HepG2 (cell line): ENCODE data around the gene EFS. TPM values are rescaled to one million over a fixed set of nuclear protein-coding genes. Genes with fewer than 3 reads are reported as not detected.

Source experiments
- ERF ChIP-seq: IDR thresholded peaks from 2 replicates; pipeline ENCODE4 v1.6.1; 2018; ENCODE audit warnings: missing biosample characterization, missing genetic modification reagents
- JUN ChIP-seq: sonication (generic); formaldehyde crosslinking; IDR thresholded peaks from 2 replicates; pipeline ENCODE4 v1.4.0; 2020; ENCODE audit warnings: mild to moderate bottlenecking, missing genetic modification reagents
- SETDB1 ChIP-seq: sonication (generic); formaldehyde crosslinking; IDR thresholded peaks from 2 replicates; pipeline ENCODE4 v1.5.1; 2020; ENCODE audit warnings: missing genetic modification reagents, mild to moderate bottlenecking, borderline replicate concordance
- SSRP1 ChIP-seq: IDR thresholded peaks from 2 replicates; pipeline ENCODE4 v1.6.1; 2016; ENCODE audit warnings: control low read depth
- STAT6 ChIP-seq: sonication (generic); formaldehyde crosslinking; IDR thresholded peaks from 2 replicates; pipeline ENCODE4 v1.4.0; 2020; ENCODE audit warnings: missing genetic modification reagents, mild to moderate bottlenecking, borderline replicate concordance
- U2AF1 ChIP-seq: fragments of 200-400 bp; formaldehyde crosslinking; optimal IDR thresholded peaks from 2 replicates; pipeline ENCODE3; 2017; ENCODE audit warnings: mild to moderate bottlenecking, low read depth, low read length
- ZC3H4 ChIP-seq: sonication (generic); formaldehyde crosslinking; IDR thresholded peaks from 2 replicates; pipeline ENCODE4 v1.4.0; 2020; ENCODE audit warnings: missing genetic modification reagents, borderline replicate concordance
- ZEB1 ChIP-seq: IDR thresholded peaks from 2 replicates; pipeline ENCODE4 v1.6.1; 2012; ENCODE audit warnings: mild to moderate bottlenecking, low read depth, inconsistent platforms; ENCODE audit not compliant: insufficient replicate concordance
- ZMAT5 ChIP-seq: sonication (generic); formaldehyde crosslinking; IDR thresholded peaks from 2 replicates; pipeline ENCODE4 v1.5.0; 2020; ENCODE audit warnings: mild to moderate bottlenecking, low read depth, missing genetic modification reagents, borderline replicate concordance
- ZNF460 ChIP-seq: sonication (generic); formaldehyde crosslinking; IDR thresholded peaks from 2 replicates; pipeline ENCODE4 v1.5.1; 2020; ENCODE audit warnings: missing genetic modification reagents, mild to moderate bottlenecking, borderline replicate concordance
- ZNF549 ChIP-seq: sonication (generic); formaldehyde crosslinking; IDR thresholded peaks from 2 replicates; pipeline ENCODE4 v1.5.0; 2020; ENCODE audit warnings: missing genetic modification reagents
- ZNF589 ChIP-seq: sonication (generic); formaldehyde crosslinking; conservative IDR thresholded peaks from 2 replicates; pipeline ENCODE4 v1.8.0; 2022; ENCODE audit warnings: mild to moderate bottlenecking, moderate library complexity, missing genetic modification reagents
- ZNF780A ChIP-seq: sonication (generic); formaldehyde crosslinking; IDR thresholded peaks from 2 replicates; pipeline ENCODE4 v1.8.0; 2022; ENCODE audit warnings: mild to moderate bottlenecking, missing genetic modification reagents, moderate library complexity
- ZNF816 ChIP-seq: sonication (generic); formaldehyde crosslinking; IDR thresholded peaks from 2 replicates; pipeline ENCODE4 v1.8.0; 2022; ENCODE audit warnings: missing genetic modification reagents, mild to moderate bottlenecking, borderline replicate concordance
- polyA plus RNA-seq, 8 experiments: library from polyadenylated mRNA; depleted of rRNA in 3 of 8; stranded (reverse) in 7 of 8; unstranded in 1 of 8; fragments of >200 nt; fragmentation: Illumina TruSeq in 4 of 8; extraction: Trizol in 4 of 8; gene quantifications; 2 replicates each; pipeline versions ENCODE4 v1.2.1 to v1.2.3, GENCODE V29; 2011 to 2016; ENCODE audit warnings: low read depth in 4 of 8, missing spikeins in 1 of 8, mixed read lengths in 1 of 8; ENCODE audit not compliant: insufficient read depth in 1 of 8
- total RNA-seq, 5 experiments: library from RNA; depleted of rRNA; stranded (reverse); fragments of >200 nt; fragmentation: Illumina TruSeq; extraction: Trizol; gene quantifications; 2 replicates each; pipeline ENCODE4 v1.2.3, GENCODE V29; 2016; ENCODE audit warnings: low read depth in 1 of 5
- TF ChIP-seq, protein P1 (sequence below): sonication (generic); formaldehyde crosslinking; IDR thresholded peaks from 2 replicates; pipeline ENCODE4 v1.5.1; 2020; ENCODE audit warnings: missing genetic modification reagents, mild to moderate bottlenecking, borderline replicate concordance
- TF ChIP-seq, protein P2 (sequence below): sonication (generic); formaldehyde crosslinking; IDR thresholded peaks from 2 replicates; pipeline ENCODE4 v1.5.1; 2020; ENCODE audit warnings: mild to moderate bottlenecking, missing genetic modification reagents, moderate library complexity

Gene EFS
- total and polyA plus RNA-seq, 2 of the 13 experiments (the other 11 are each of a cell fraction or from before 2014, with no cell fraction given), result not detected

- TF ChIP-seq, protein P1, sequence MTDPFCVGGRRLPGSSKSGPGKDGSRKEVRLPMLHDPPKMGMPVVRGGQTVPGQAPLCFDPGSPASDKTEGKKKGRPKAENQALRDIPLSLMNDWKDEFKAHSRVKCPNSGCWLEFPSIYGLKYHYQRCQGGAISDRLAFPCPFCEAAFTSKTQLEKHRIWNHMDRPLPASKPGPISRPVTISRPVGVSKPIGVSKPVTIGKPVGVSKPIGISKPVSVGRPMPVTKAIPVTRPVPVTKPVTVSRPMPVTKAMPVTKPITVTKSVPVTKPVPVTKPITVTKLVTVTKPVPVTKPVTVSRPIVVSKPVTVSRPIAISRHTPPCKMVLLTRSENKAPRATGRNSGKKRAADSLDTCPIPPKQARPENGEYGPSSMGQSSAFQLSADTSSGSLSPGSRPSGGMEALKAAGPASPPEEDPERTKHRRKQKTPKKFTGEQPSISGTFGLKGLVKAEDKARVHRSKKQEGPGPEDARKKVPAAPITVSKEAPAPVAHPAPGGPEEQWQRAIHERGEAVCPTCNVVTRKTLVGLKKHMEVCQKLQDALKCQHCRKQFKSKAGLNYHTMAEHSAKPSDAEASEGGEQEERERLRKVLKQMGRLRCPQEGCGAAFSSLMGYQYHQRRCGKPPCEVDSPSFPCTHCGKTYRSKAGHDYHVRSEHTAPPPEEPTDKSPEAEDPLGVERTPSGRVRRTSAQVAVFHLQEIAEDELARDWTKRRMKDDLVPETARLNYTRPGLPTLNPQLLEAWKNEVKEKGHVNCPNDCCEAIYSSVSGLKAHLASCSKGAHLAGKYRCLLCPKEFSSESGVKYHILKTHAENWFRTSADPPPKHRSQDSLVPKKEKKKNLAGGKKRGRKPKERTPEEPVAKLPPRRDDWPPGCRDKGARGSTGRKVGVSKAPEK (CRISPR knock-in tag), result 0 out of 2 replicates have a peak, but pooled peaks have one; percentile 15
- TF ChIP-seq ZNF460 (CRISPR knock-in tag) (no peak; the same call in 1 of the 2 replicates), ZC3H4 (CRISPR knock-in tag) (no peak; the same call in 1 of the 2 replicates), ERF (peak; percentile 98), ZMAT5 (CRISPR knock-in tag) (no peak), SETDB1 (CRISPR knock-in tag) (no peak), STAT6 (CRISPR knock-in tag) (peak; percentile 100), SSRP1 (0 out of 2 replicates have a peak, but pooled peaks have one; percentile 21), ZNF589 (CRISPR knock-in tag) (peak; percentile 98), ZNF816 (CRISPR knock-in tag) (peak; percentile 98; the same call in 1 of the 2 replicates), JUN (CRISPR knock-in tag) (peak; percentile 43), ZEB1 (no peak), ZNF549 (CRISPR knock-in tag) (no peak), U2AF1 (peak; percentile 93), ZNF780A (CRISPR knock-in tag) (no peak)
- TF ChIP-seq, protein P2, sequence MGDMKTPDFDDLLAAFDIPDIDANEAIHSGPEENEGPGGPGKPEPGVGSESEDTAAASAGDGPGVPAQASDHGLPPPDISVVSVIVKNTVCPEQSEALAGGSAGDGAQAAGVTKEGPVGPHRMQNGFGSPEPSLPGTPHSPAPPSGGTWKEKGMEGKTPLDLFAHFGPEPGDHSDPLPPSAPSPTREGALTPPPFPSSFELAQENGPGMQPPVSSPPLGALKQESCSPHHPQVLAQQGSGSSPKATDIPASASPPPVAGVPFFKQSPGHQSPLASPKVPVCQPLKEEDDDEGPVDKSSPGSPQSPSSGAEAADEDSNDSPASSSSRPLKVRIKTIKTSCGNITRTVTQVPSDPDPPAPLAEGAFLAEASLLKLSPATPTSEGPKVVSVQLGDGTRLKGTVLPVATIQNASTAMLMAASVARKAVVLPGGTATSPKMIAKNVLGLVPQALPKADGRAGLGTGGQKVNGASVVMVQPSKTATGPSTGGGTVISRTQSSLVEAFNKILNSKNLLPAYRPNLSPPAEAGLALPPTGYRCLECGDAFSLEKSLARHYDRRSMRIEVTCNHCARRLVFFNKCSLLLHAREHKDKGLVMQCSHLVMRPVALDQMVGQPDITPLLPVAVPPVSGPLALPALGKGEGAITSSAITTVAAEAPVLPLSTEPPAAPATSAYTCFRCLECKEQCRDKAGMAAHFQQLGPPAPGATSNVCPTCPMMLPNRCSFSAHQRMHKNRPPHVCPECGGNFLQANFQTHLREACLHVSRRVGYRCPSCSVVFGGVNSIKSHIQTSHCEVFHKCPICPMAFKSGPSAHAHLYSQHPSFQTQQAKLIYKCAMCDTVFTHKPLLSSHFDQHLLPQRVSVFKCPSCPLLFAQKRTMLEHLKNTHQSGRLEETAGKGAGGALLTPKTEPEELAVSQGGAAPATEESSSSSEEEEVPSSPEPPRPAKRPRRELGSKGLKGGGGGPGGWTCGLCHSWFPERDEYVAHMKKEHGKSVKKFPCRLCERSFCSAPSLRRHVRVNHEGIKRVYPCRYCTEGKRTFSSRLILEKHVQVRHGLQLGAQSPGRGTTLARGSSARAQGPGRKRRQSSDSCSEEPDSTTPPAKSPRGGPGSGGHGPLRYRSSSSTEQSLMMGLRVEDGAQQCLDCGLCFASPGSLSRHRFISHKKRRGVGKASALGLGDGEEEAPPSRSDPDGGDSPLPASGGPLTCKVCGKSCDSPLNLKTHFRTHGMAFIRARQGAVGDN, result peak; percentile 99
Observed at GRCh38 chr14:23320584-23321571, 44.1 kb downstream of the EFS start, which contains the start of gene PABPN1 (continued).
